Measurements from ENCODE around the gene C6orf62. TPM values are rescaled to one million over a fixed set of nuclear protein-coding genes. Genes with fewer than 3 reads are reported as not detected.
"Not testable (repeated sequence)": the region's sequence is repeated elsewhere in the genome, so short reads cannot be mapped to it uniquely, and the experiment has no call there.

The C6orf62 gene
- 100 to 1,000 TPM; 103 to 110 TPM for total RNA-seq
- total RNA-seq: 125 to 166 reads per million in 2 donors

GRCh38 chr6:24719125-24719971, at the start of gene C6orf62:
C6orf62 (minus strand) TSS chr6:24719154; CDS start chr6:24718668, 486 bp downstream.
- ATAC-seq: no peak
- no peaks in the 10 kb centered on the region for H3K27me3 Mint-ChIP-seq
- peaks cover 45% of the 10 kb centered on the region for H3K4me1 Mint-ChIP-seq
- DNase-seq: peak; percentile 20 to 33 (median 22)
- peak within 1 kb of the TSS; percentile 96 for H3K4me3 Mint-ChIP-seq
- H3K36me3 Mint-ChIP-seq (ENCODE audit: low read depth): peaks cover 7% of the 10 kb centered on the region
- H3K27ac Mint-ChIP-seq: peak within 1 kb of the TSS; percentile 99
- no peaks in the 10 kb centered on the region for H3K9me3 ChIP-seq (ENCODE audit: control insufficient read depth, low read length, poor library complexity, severe bottlenecking)

- no peak overlapping the region for H3K4me3 Mint-ChIP-seq
- H3K4me1 Mint-ChIP-seq: peaks cover 7% of the 10 kb centered on the region
- H3K27ac Mint-ChIP-seq: no peak overlapping the region
- DNase-seq (no peak), ATAC-seq (no peak)
- H3K36me3 Mint-ChIP-seq (ENCODE audit: low read depth): peaks cover 3% of the 10 kb centered on the region
- no peaks in the 10 kb centered on the region for H3K27me3 Mint-ChIP-seq
- no peaks in the 10 kb centered on the region for H3K9me3 ChIP-seq (ENCODE audit: control insufficient read depth, low read length, poor library complexity, severe bottlenecking)
Measured at GRCh38 chr6:24768361-24768760, 49.4 kb upstream of the C6orf62 start.

DNA sequence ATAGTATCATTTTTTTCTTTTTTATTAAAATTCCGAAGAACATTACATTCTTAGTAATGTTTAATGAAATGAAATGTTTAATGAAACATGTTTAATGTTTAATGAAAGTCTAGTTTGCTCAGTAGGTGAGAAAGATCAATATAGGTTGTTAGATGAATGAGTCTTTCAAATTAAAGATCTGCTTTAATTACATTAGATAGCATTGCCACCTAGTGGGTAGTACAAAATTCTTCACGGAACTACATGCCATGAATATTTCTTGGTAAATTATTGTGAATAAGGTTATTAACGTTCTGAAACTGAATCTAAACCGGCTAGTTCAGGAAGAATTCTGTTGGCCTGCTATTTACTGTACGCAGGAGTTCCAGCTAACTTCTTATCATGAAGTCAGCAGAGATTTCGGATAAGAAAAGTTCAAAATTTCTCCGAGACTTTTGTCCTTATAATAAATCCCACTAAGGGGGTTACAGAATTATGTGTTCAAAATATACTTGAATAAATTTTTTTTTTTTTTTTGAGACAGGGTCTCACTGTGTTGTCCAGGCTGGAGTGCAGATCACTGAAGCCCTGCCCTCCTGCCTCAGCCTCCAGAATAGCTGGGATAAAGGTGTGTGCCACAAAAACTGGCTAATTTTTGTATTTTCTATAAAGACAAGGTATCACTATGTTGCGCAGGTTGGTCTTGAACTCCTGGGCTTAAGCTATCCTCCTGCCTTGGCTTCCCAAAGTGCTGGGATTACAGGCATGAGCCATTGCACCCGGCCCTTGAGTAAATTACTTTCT, 47.9 kb upstream of the C6orf62 start:
- H3K27ac Mint-ChIP-seq: no peak overlapping the region

DNA sequence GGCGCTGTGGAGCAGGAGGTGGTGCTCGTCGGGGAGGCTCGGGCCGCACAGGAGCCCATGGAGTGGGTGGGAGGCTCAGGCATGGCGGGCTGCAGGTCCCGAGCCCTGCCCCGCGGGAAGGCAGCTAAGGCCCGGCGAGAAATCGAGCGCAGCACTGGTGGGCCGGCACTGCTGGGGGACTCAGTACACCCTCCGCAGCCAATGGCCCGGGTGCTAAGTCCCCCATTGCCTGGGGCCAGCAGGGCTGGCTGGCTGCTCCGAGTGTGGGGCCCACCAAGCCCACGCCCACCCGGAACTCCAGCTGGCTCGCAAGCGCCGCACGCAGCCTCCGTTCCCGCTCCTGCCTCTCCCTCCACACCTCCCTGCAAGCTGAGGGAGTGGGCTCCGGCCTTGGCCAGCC, 47.0 kb upstream of the C6orf62 start:
- not testable (repeated sequence) for H3K27ac Mint-ChIP-seq; H3K36me3 Mint-ChIP-seq (ENCODE audit: low read depth); DNase-seq; H3K9me3 ChIP-seq (ENCODE audit: control insufficient read depth, low read length, poor library complexity, severe bottlenecking); ATAC-seq; H3K4me1 Mint-ChIP-seq; H3K27me3 Mint-ChIP-seq; H3K4me3 Mint-ChIP-seq

More for the DNA sequence above, 47.9 kb upstream of the C6orf62 start:
- no peaks in the 10 kb centered on the region for H3K27me3 Mint-ChIP-seq
- peaks cover 3% of the 10 kb centered on the region for H3K36me3 Mint-ChIP-seq (ENCODE audit: low read depth)
- H3K9me3 ChIP-seq (ENCODE audit: control insufficient read depth, low read length, poor library complexity, severe bottlenecking): no peaks in the 10 kb centered on the region
- no peak overlapping the region for H3K4me3 Mint-ChIP-seq
- H3K4me1 Mint-ChIP-seq: peaks cover 7% of the 10 kb centered on the region
- DNase-seq (no peak), ATAC-seq (peak; percentile 60)

DNA sequence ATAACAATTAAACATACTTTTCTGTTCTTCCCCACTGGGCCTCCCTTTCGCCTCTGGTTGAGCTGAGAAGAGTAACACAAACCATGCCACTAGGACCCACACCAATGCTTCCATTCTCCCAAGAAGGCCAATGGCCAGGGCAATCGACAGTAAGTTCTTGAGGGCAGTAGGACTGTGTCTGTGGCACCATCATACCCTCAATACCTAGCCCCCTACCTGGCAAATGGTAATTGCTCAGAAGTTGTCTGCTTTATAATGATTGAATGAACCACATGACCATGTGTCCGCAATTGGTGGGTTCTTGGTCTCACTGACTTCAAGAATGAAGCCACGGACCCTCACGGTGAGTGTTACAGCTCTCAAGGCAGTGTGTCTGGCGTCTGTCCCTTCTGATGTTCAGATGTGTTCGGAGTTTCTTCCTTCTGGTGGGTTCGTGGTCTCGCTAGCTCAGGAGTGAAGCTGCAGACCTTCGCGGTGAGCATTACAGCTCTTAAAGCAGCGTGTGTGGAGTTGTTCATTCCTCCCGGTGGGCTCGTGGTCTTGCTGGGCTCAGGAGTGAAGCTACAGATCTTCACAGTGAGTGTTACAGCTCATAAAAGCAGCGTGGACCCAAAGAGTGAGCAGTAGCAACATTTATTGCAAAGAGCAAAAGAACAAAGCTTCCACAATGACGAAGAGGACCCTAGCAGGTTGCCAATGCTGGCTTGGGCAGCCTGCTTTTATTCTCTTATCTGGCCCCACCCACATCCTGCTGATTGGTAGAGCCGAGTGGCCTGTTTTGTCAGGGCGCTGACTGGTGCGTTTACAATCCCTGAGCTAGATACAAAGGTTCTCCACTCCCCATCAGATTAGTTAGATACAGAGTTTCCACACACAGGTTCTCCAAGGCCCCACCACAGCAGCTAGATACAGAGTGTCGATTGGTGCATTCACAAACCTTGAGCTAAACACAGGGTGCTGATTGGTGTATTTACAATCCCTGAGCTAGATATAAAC, 46.2 kb upstream of the C6orf62 start:
- DNase-seq; H3K27me3 Mint-ChIP-seq; H3K9me3 ChIP-seq (ENCODE audit: control insufficient read depth, low read length, poor library complexity, severe bottlenecking); H3K4me3 Mint-ChIP-seq; H3K27ac Mint-ChIP-seq; H3K36me3 Mint-ChIP-seq (ENCODE audit: low read depth); H3K4me1 Mint-ChIP-seq; ATAC-seq: not testable (repeated sequence)

GRCh38 chr6:24763578-24763977, 44.6 kb upstream of the C6orf62 start:
- peaks cover 7% of the 10 kb centered on the region for H3K4me1 Mint-ChIP-seq
- H3K9me3 ChIP-seq (ENCODE audit: control insufficient read depth, low read length, poor library complexity, severe bottlenecking): no peaks in the 10 kb centered on the region

DNA sequence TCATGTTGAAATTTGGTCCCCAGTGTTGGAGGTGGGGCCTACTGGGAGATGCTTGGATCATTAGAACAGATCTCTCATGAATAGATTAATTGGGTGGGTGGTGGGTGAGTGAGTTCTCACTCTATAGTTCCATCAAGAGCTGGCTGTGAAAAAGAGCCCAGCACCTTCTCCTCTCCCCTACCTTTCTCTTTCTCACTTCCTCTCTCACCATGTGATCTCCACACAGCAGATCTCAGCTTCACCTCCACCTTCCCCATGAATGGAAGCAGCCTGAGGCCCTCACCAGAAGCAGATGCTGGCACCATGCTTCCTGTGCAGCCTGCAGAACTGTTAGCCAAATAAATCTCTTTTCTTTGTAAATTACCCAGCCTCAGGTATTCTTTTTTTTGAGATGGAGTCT, 42.9 kb upstream of the C6orf62 start:
- ATAC-seq (no peak), DNase-seq (no peak)
- H3K4me3 Mint-ChIP-seq: no peak overlapping the region
- no peak overlapping the region for H3K27ac Mint-ChIP-seq
- H3K27me3 Mint-ChIP-seq: no peaks in the 10 kb centered on the region
- no peaks in the 10 kb centered on the region for H3K9me3 ChIP-seq (ENCODE audit: control insufficient read depth, low read length, poor library complexity, severe bottlenecking)
- H3K36me3 Mint-ChIP-seq (ENCODE audit: low read depth): peaks cover 3% of the 10 kb centered on the region
- peaks cover 6% of the 10 kb centered on the region for H3K4me1 Mint-ChIP-seq

More at GRCh38 chr6:24763578-24763977, 44.6 kb upstream of the C6orf62 start:
- Mint-ChIP-seq H3K4me3 (no peak overlapping the region), H3K27me3 (no peaks in the 10 kb centered on the region), H3K27ac (no peak overlapping the region), H3K36me3 (ENCODE audit: low read depth) (peaks cover 3% of the 10 kb centered on the region)
- ATAC-seq: no peak
- no peak for DNase-seq

- H3K36me3 Mint-ChIP-seq (ENCODE audit: low read depth): peaks cover 3% of the 10 kb centered on the region
- no peak for ATAC-seq
Measured at GRCh38 chr6:24761193-24761835, 42.4 kb upstream of the C6orf62 start.

DNA sequence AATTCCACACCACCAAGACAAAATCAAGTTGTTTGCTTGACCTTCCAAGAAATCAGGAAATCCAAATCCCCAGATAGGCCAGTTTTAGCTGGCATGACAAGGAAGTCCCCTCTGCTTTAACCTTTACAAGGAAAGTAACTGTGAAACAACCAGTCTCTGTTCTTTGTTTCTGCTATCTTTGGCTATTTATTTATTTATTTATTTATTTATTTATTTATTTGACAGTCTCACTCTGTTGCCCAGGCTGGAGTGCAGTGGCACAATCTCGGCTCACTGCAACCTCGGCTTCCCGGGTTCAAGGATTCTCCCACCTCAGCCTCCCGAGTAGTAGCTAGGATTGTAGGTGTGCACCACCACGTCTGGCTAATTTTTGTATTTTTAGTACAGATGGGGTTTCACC, 41.3 kb upstream of the C6orf62 start:
- H3K9me3 ChIP-seq (ENCODE audit: control insufficient read depth, low read length, poor library complexity, severe bottlenecking): no peaks in the 10 kb centered on the region
- Mint-ChIP-seq H3K4me3 (no peak overlapping the region), H3K27me3 (no peaks in the 10 kb centered on the region), H3K36me3 (ENCODE audit: low read depth) (peaks cover 3% of the 10 kb centered on the region), H3K4me1 (peaks cover 6% of the 10 kb centered on the region), H3K27ac (peak overlapping the region; percentile 39)
- ATAC-seq (no peak), DNase-seq (no peak)

More at GRCh38 chr6:24761193-24761835, 42.4 kb upstream of the C6orf62 start:
- Mint-ChIP-seq H3K4me1 (peaks cover 6% of the 10 kb centered on the region), H3K27ac (no peak overlapping the region), H3K4me3 (no peak overlapping the region), H3K27me3 (no peaks in the 10 kb centered on the region)
- DNase-seq: no peak
- no peaks in the 10 kb centered on the region for H3K9me3 ChIP-seq (ENCODE audit: control insufficient read depth, low read length, poor library complexity, severe bottlenecking)

GRCh38 chr6:24759718-24760117, 40.8 kb upstream of the C6orf62 start:
- ATAC-seq: no peak
- Mint-ChIP-seq H3K4me1 (peaks cover 5% of the 10 kb centered on the region), H3K27ac (no peak overlapping the region), H3K27me3 (no peaks in the 10 kb centered on the region), H3K36me3 (ENCODE audit: low read depth) (peaks cover 3% of the 10 kb centered on the region), H3K4me3 (no peak overlapping the region)
- DNase-seq: no peak
- no peaks in the 10 kb centered on the region for H3K9me3 ChIP-seq (ENCODE audit: control insufficient read depth, low read length, poor library complexity, severe bottlenecking)

- Mint-ChIP-seq H3K27me3 (peaks cover 6% of the 10 kb centered on the region), H3K27ac (no peak overlapping the region)
Measured at GRCh38 chr6:24757611-24758010, 38.7 kb upstream of the C6orf62 start.

GRCh38 chr6:24755279-24755678, 36.3 kb upstream of the C6orf62 start:
- Mint-ChIP-seq H3K27me3 (peaks cover 6% of the 10 kb centered on the region), H3K36me3 (ENCODE audit: low read depth) (peaks cover 4% of the 10 kb centered on the region), H3K27ac (no peak overlapping the region), H3K4me3 (no peak overlapping the region), H3K4me1 (no peaks in the 10 kb centered on the region)
- DNase-seq (no peak), ATAC-seq (no peak)
- H3K9me3 ChIP-seq (ENCODE audit: control insufficient read depth, low read length, poor library complexity, severe bottlenecking): no peaks in the 10 kb centered on the region

More at GRCh38 chr6:24757611-24758010, 38.7 kb upstream of the C6orf62 start:
- DNase-seq (no peak), ATAC-seq (no peak)
- Mint-ChIP-seq H3K4me1 (no peaks in the 10 kb centered on the region), H3K36me3 (ENCODE audit: low read depth) (peaks cover 3% of the 10 kb centered on the region), H3K4me3 (no peak overlapping the region)
- no peaks in the 10 kb centered on the region for H3K9me3 ChIP-seq (ENCODE audit: control insufficient read depth, low read length, poor library complexity, severe bottlenecking)
